ENCODE results near the gene RSRC1. TPM values are rescaled to one million over a fixed set of nuclear protein-coding genes. Genes with fewer than 3 reads are reported as not detected.

RSRC1 gene
- total and polyA plus RNA-seq, 2 of the 13 experiments (the other 11 are each of a cell fraction or from before 2014, with no cell fraction given), result 4.9 to 63.0 TPM

- TF ChIP-seq ZNF543 (CRISPR knock-in tag; IDR thresholded peaks at IDR 0.05) (peak; percentile 89), ZNF260 (CRISPR knock-in tag; IDR thresholded peaks at IDR 0.05; ENCODE audit: borderline replicate concordance, low read depth) (no peak), ARNT (IDR thresholded peaks at IDR 0.05) (no peak), LBX2 (CRISPR knock-in tag; IDR thresholded peaks at IDR 0.05; ENCODE audit: borderline replicate concordance) (0 out of 2 replicates have a peak, but pooled peaks have one; percentile 25), ZNF766 (CRISPR knock-in tag; IDR thresholded peaks at IDR 0.05; ENCODE audit: borderline replicate concordance) (0 out of 2 replicates have a peak, but pooled peaks have one; percentile 68), ZNF30 (CRISPR knock-in tag; IDR thresholded peaks at IDR 0.05) (peak; percentile 65; the same call in 1 of the 2 replicates), ZNF205 (CRISPR knock-in tag; IDR thresholded peaks at IDR 0.05) (peak; percentile 37; the same call in 1 of the 2 replicates), ZFP36L2 (CRISPR knock-in tag; IDR thresholded peaks at IDR 0.05) (0 out of 2 replicates have a peak, but pooled peaks have one; percentile 90), ZNF281 (CRISPR knock-in tag; IDR thresholded peaks at IDR 0.05; ENCODE audit: borderline replicate concordance) (peak; percentile 70), ZNF570 (CRISPR knock-in tag; IDR thresholded peaks at IDR 0.05; ENCODE audit: borderline replicate concordance) (no peak), SP4 (CRISPR knock-in tag; IDR thresholded peaks at IDR 0.05) (no peak), ZBTB1 (CRISPR knock-in tag; IDR thresholded peaks at IDR 0.05; ENCODE audit: borderline replicate concordance) (no peak), SATB2 (CRISPR knock-in tag; IDR thresholded peaks at IDR 0.05) (0 out of 2 replicates have a peak, but pooled peaks have one; percentile 48), NCOR1 (IDR thresholded peaks at IDR 0.05; ENCODE audit: borderline replicate concordance, low read length) (no peak), NR2F6 (IDR thresholded peaks at IDR 0.05) (no peak; the same call in 1 of the 2 replicates), NR2F6 (CRISPR knock-in tag; IDR thresholded peaks at IDR 0.05) (peak; percentile 68; the same call in 1 of the 2 replicates), GATAD1 (CRISPR knock-in tag; IDR thresholded peaks at IDR 0.05) (peak; percentile 90), MLXIP (CRISPR knock-in tag; IDR thresholded peaks at IDR 0.05; ENCODE audit: borderline replicate concordance) (0 out of 2 replicates have a peak, but pooled peaks have one; percentile 21), HIC2 (CRISPR knock-in tag; IDR thresholded peaks at IDR 0.05; ENCODE audit: low read depth) (no peak)
Observed at GRCh38 chr3:158109804-158110657, at the start of gene RSRC1 (continued).

Measured in HepG2 (cell line).